Parathyroid adenoma (tissue), 2 donors: ENCODE results near the gene CLOCK.

ENCODE experiments used
- H2AFZ ChIP-seq: fragments of 300-600 bp; sonication (generic); one replicate; pipeline ENCODE4 v1.7.0; 2017; ENCODE audit warnings: antibody characterized with exemption, mild to moderate bottlenecking
- H3K27ac ChIP-seq: fragments of 300-600 bp; sonication (generic); one replicate; pipeline ENCODE4 v1.7.0; 2017
- H3K27me3 ChIP-seq: fragments of 300-600 bp; sonication (generic); one replicate; pipeline ENCODE4 v1.7.0; 2017; ENCODE audit warnings: low read length; ENCODE audit not compliant: control insufficient read depth, insufficient read depth
- H3K36me3 ChIP-seq: fragments of 300-600 bp; sonication (generic); one replicate; pipeline ENCODE4 v1.7.0; 2017; ENCODE audit warnings: low read length; ENCODE audit not compliant: control insufficient read depth, insufficient read depth
- H3K4me1 ChIP-seq: fragments of 300-600 bp; sonication (generic); one replicate; pipeline ENCODE4 v1.7.0; 2017; ENCODE audit warnings: control low read depth
- H3K4me2 ChIP-seq: fragments of 300-600 bp; sonication (generic); one replicate; pipeline ENCODE4 v1.7.0; 2017; ENCODE audit warnings: low read length
- H3K4me3 ChIP-seq: fragments of 300-600 bp; sonication (generic); one replicate; pipeline ENCODE4 v1.7.0; 2017; ENCODE audit warnings: low read depth, low read length
- H3K79me2 ChIP-seq: fragments of 300-600 bp; sonication (generic); one replicate; pipeline ENCODE4 v1.7.0; 2017; ENCODE audit warnings: control low read depth
- H3K9ac ChIP-seq: fragments of 300-600 bp; sonication (generic); one replicate; pipeline ENCODE4 v1.7.0; 2017; ENCODE audit warnings: mild to moderate bottlenecking
- H3K9me3 ChIP-seq: fragments of 300-600 bp; sonication (generic); one replicate; pipeline ENCODE4 v1.7.0; 2017; ENCODE audit warnings: low read length; ENCODE audit not compliant: control insufficient read depth
- TF ChIP-seq, protein P1 (sequence below): fragments of 300-600 bp; sonication (generic); IDR thresholded peaks from one replicate; pipeline ENCODE4 v1.7.0; 2017; ENCODE audit warnings: antibody characterized with exemption, mild to moderate bottlenecking
- donor health status: primary hyperparathyroidism.

The CLOCK gene

GRCh38 chr4:55545151-55545550, 1.6 kb downstream of the CLOCK start:
- TF ChIP-seq, protein P1, sequence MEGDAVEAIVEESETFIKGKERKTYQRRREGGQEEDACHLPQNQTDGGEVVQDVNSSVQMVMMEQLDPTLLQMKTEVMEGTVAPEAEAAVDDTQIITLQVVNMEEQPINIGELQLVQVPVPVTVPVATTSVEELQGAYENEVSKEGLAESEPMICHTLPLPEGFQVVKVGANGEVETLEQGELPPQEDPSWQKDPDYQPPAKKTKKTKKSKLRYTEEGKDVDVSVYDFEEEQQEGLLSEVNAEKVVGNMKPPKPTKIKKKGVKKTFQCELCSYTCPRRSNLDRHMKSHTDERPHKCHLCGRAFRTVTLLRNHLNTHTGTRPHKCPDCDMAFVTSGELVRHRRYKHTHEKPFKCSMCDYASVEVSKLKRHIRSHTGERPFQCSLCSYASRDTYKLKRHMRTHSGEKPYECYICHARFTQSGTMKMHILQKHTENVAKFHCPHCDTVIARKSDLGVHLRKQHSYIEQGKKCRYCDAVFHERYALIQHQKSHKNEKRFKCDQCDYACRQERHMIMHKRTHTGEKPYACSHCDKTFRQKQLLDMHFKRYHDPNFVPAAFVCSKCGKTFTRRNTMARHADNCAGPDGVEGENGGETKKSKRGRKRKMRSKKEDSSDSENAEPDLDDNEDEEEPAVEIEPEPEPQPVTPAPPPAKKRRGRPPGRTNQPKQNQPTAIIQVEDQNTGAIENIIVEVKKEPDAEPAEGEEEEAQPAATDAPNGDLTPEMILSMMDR, result no peak
- Histone ChIP-seq H3K4me2 (peak overlapping the region; percentile 61), H3K9ac (no peak overlapping the region), H3K4me3 (peak overlapping the region; percentile 68), H3K4me1 (no peaks in the 10 kb centered on the region), H3K36me3 (no peaks in the 10 kb centered on the region), H2AFZ (peak overlapping the region; percentile 86), H3K27me3 (no peaks in the 10 kb centered on the region), H3K27ac (peak overlapping the region; percentile 87), H3K9me3 (no peaks in the 10 kb centered on the region), H3K79me2 (peaks cover 9% of the 10 kb centered on the region)

DNA sequence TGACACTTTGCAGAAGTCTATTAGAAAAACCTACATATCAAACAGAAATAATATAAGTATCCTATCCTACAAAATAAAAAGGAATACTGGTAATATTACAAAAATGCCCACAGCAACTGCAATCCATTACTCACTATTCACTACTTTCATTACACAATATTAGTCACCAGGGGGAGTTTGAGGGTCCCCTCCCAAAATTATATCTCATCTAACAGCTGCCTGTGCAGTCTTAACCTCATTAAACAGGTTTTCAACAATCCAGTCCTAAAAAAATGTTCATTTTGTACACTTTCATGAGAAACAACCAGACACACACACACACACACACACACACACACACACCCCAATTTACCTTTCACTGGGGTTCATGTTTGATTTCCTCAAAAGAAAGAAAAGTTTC, 2.9 kb downstream of the CLOCK start:
- TF ChIP-seq, protein P1, result no peak
- H3K27ac ChIP-seq, result no peak overlapping the region
- H2AFZ ChIP-seq, result no peak overlapping the region
- no peaks in the 10 kb centered on the region for H3K9me3 ChIP-seq
- no peaks in the 10 kb centered on the region for H3K4me1 ChIP-seq
- no peaks in the 10 kb centered on the region for H3K27me3 ChIP-seq
- no peaks in the 10 kb centered on the region for H3K36me3 ChIP-seq
- no peak overlapping the region for H3K4me2 ChIP-seq
- no peak overlapping the region for H3K9ac ChIP-seq
- H3K79me2 ChIP-seq, result peaks cover 13% of the 10 kb centered on the region
- no peak overlapping the region for H3K4me3 ChIP-seq

DNA sequence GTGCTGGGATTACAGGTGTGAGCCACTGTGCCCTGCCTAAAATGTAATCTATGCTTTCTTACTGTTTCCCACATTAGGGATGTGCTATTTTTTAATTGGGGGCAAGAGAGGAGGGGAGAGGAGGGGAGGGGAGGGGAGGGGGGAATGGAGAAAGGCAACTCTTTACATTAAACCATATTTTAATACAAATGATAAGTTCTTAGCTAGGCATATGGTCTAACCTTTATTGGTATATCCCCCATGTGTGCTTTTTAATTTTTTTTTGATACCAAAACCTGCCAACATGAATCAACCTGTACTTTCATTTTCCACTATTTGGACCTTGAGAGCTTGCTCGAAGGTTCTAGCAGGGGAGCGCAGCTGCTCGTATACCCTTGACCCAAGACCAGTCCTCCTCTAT, 6.4 kb downstream of the CLOCK start:
- Histone ChIP-seq H3K27ac (no peak overlapping the region), H3K27me3 (no peaks in the 10 kb centered on the region), H3K9ac (no peak overlapping the region)

DNA sequence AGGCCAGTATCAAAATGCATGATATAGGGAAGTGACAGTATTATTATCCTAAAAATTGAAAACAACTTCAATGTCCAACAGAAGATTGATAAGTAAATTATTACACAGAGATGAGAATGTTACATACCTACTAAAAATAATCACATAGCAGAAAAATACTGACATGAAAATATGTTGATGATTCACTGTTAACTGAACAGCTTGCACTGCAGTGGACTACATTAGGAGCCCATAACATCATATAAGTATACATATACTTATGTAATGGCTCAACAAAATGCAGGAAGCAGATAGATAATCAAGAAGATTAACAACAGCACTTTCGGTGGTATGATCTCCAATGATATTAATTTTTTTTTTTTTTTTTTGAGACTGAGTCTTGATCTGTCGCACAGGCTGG, 7.1 kb downstream of the CLOCK start:
- Histone ChIP-seq H2AFZ (no peak overlapping the region), H3K27ac (no peak overlapping the region), H3K4me1 (no peaks in the 10 kb centered on the region), H3K4me2 (no peak overlapping the region), H3K27me3 (no peaks in the 10 kb centered on the region), H3K9me3 (no peaks in the 10 kb centered on the region), H3K4me3 (no peak overlapping the region), H3K36me3 (no peaks in the 10 kb centered on the region), H3K79me2 (peaks cover 22% of the 10 kb centered on the region), H3K9ac (no peak overlapping the region)
- TF ChIP-seq, protein P1, result no peak

More for the DNA sequence above, 6.4 kb downstream of the CLOCK start:
- no peaks in the 10 kb centered on the region for H3K36me3 ChIP-seq
- H3K4me1 ChIP-seq, result no peaks in the 10 kb centered on the region
- no peak overlapping the region for H3K4me2 ChIP-seq
- no peak overlapping the region for H3K4me3 ChIP-seq
- H2AFZ ChIP-seq, result no peak overlapping the region
- no peaks in the 10 kb centered on the region for H3K9me3 ChIP-seq
- peaks cover 22% of the 10 kb centered on the region for H3K79me2 ChIP-seq
- TF ChIP-seq, protein P1, result no peak

- no peak overlapping the region for H3K9ac ChIP-seq
- no peak overlapping the region for H2AFZ ChIP-seq
- no peaks in the 10 kb centered on the region for H3K36me3 ChIP-seq
- H3K27ac ChIP-seq, result no peak overlapping the region
- TF ChIP-seq, protein P1, result no peak
- peaks cover 22% of the 10 kb centered on the region for H3K79me2 ChIP-seq
- H3K4me3 ChIP-seq, result no peak overlapping the region
- H3K4me1 ChIP-seq, result no peaks in the 10 kb centered on the region
- H3K27me3 ChIP-seq, result no peaks in the 10 kb centered on the region
- no peak overlapping the region for H3K4me2 ChIP-seq
- no peaks in the 10 kb centered on the region for H3K9me3 ChIP-seq
Measured at GRCh38 chr4:55538531-55538930, 8.2 kb downstream of the CLOCK start.
